A673 (cell line): ENCODE measurements around the gene ARHGAP45. TPM values are rescaled to one million over a fixed set of nuclear protein-coding genes. Genes with fewer than 3 reads are reported as not detected.

ENCODE experiments used
- BruUV-seq: library from RNA; stranded (reverse); fragments of 400-500 nt; replicated peaks from 2 replicates; lab custom pipeline; 2021; lab: Mats Ljungman, UMichigan
- CTCF ChIA-PET: fragments of 300-600 bp; sonication (Branson Sonifier 250); formaldehyde crosslinking; loops from one replicate; lab custom pipeline; 2022; ENCODE audit warnings: antibody characterized with exemption; lab: Charles Lee
- POLR2A ChIA-PET: fragments of 300-600 bp; sonication (Branson Sonifier 250); formaldehyde crosslinking; loops from one replicate; lab custom pipeline; 2022; ENCODE audit warnings: antibody characterized with exemption; ENCODE audit not compliant: low non-redundant PET; lab: Charles Lee
- DNase-seq: peaks from one replicate; pipeline ENCODE4 v3.0.0-alpha.2; 2015; ENCODE audit warnings: low spot score
- H3K27ac ChIP-seq: fragments of 200-600 bp; sonication (generic); 2 replicates; pipeline ENCODE4 v1.5.1; 2016; ENCODE audit warnings: mixed run types, low read depth, mild to moderate bottlenecking, mixed read lengths, antibody characterized with exemption, low read length; ENCODE audit not compliant: poor library complexity, severe bottlenecking
- H3K27me3 ChIP-seq: fragments of 200-600 bp; sonication (generic); replicated peaks from 2 replicates; pipeline ENCODE4 v1.6.1; 2017; ENCODE audit warnings: mixed run types, low read depth, mild to moderate bottlenecking, mixed read lengths, antibody characterized with exemption, low read length; ENCODE audit not compliant: insufficient read depth, poor library complexity
- H3K36me3 ChIP-seq: fragments of 200-600 bp; sonication (generic); 2 replicates; pipeline ENCODE4 v1.6.1; 2016; ENCODE audit warnings: mixed run types, mild to moderate bottlenecking, mixed read lengths, antibody characterized with exemption, low read length; ENCODE audit not compliant: insufficient read depth, poor library complexity, severe bottlenecking
- H3K4me1 ChIP-seq: fragments of 200-600 bp; sonication (generic); 2 replicates; pipeline ENCODE4 v1.6.1; 2017; ENCODE audit warnings: mixed run types, mild to moderate bottlenecking, mixed read lengths, antibody characterized with exemption, low read length; ENCODE audit not compliant: insufficient read depth, poor library complexity, severe bottlenecking
- H3K4me3 ChIP-seq: fragments of 200-600 bp; sonication (generic); 2 replicates; pipeline ENCODE4 v1.5.1; 2016; ENCODE audit warnings: low read depth, mixed run types, mild to moderate bottlenecking, mixed read lengths, low read length; ENCODE audit not compliant: poor library complexity, severe bottlenecking
- H3K9me3 ChIP-seq: fragments of 200-600 bp; sonication (generic); 2 replicates; pipeline ENCODE4 v1.6.1; 2016; ENCODE audit warnings: mixed run types, low read depth, mild to moderate bottlenecking, mixed read lengths, antibody characterized with exemption, low read length; ENCODE audit not compliant: poor library complexity, severe bottlenecking
- CTCF ChIP-seq: fragments of 300-800, 200-600 bp; sonication (generic); conservative IDR thresholded peaks from 2 replicates; pipeline ENCODE4 v1.5.1; 2017; ENCODE audit warnings: low read depth, mild to moderate bottlenecking, antibody characterized with exemption, low read length, moderate library complexity, mixed read lengths
- EZH2 ChIP-seq: fragments of 200-600 bp; sonication (generic); IDR thresholded peaks from 2 replicates; pipeline ENCODE4 v1.6.1; 2017; ENCODE audit warnings: borderline replicate concordance, low read depth, mild to moderate bottlenecking, mixed read lengths, antibody characterized with exemption, low read length; ENCODE audit not compliant: poor library complexity, severe bottlenecking
- intact Hi-C: fragments of 100-400 bp; cut with micrococcal nuclease; formaldehyde crosslinking; loops from one replicate; pipeline ENCODE4 v1.10.0; 2022; ENCODE audit not compliant: unreplicated experiment
- total RNA-seq: library from RNA; stranded (reverse); gene quantifications from 2 replicates; pipeline ENCODE4 v1.2.3, GENCODE V29; 2021

ARHGAP45 gene
- total RNA-seq, 1 experiment from 2014 or later, result 3.2 TPM

GRCh38 chr19:1047696-1048147 is 19.2 kb upstream of the ARHGAP45 start:
- no peak for DNase-seq
- CTCF ChIA-PET, result no interaction called here
- H3K4me1 ChIP-seq, result peaks cover 9% of the 10 kb centered on the region
- POLR2A ChIA-PET, result no interaction called here
- H3K27me3 ChIP-seq, result no peaks in the 10 kb centered on the region
- TF ChIP-seq CTCF (no peak), EZH2 (no peak)
- no peaks in the 10 kb centered on the region for H3K36me3 ChIP-seq
- no peaks in the 10 kb centered on the region for H3K9me3 ChIP-seq
- H3K27ac ChIP-seq, result no peak overlapping the region
- no TSS peak for BruUV-seq
- H3K4me3 ChIP-seq, result no peak overlapping the region
- intact Hi-C loops, result no loop called here

GRCh38 chr19:1049106-1049505 is 17.9 kb upstream of the ARHGAP45 start:
- Histone ChIP-seq H3K4me3 (no peak overlapping the region), H3K4me1 (no peaks in the 10 kb centered on the region), H3K27me3 (no peaks in the 10 kb centered on the region), H3K9me3 (no peaks in the 10 kb centered on the region), H3K36me3 (no peaks in the 10 kb centered on the region), H3K27ac (no peak overlapping the region)
- CTCF ChIA-PET, result no interaction called here
- TF ChIP-seq CTCF (no peak), EZH2 (no peak)
- no peak for DNase-seq
- POLR2A ChIA-PET, result no interaction called here
- intact Hi-C loops, result no loop called here
- BruUV-seq, result no TSS peak

GRCh38 chr19:1049800-1050199 is 17.2 kb upstream of the ARHGAP45 start:
- intact Hi-C loops, result no loop called here
- CTCF ChIA-PET, result interaction anchor here (0.5 kb wide), 1 partner anchor 23 kb away, joined by 3 read pairs; no protein-coding TSS in a partner anchor
- TF ChIP-seq CTCF, result no peak
- TF ChIP-seq EZH2, result no peak
- DNase-seq, result no peak
- Histone ChIP-seq H3K27me3 (no peaks in the 10 kb centered on the region), H3K4me3 (no peak overlapping the region), H3K27ac (no peak overlapping the region), H3K36me3 (no peaks in the 10 kb centered on the region), H3K4me1 (no peaks in the 10 kb centered on the region), H3K9me3 (no peaks in the 10 kb centered on the region)
- POLR2A ChIA-PET, result no interaction called here
- no TSS peak for BruUV-seq
